ENCODE results near the gene MYBPH. TPM values are rescaled to one million over a fixed set of nuclear protein-coding genes. Genes with fewer than 3 reads are reported as not detected.

MYBPH gene
- total and polyA plus RNA-seq, 2 donors (not counting 3 experiments of a cell fraction or from before 2014, with no cell fraction given) = not detected

- H3K4me1 ChIP-seq (ENCODE audit: control insufficient read depth, extremely low read depth, insufficient read depth, low read length) = no peaks in the 10 kb centered on the region
- H3K9ac ChIP-seq (replicated peaks; ENCODE audit: extremely low read depth, insufficient read depth, low read length) = no peak overlapping the region
- no peak overlapping the region for H3K4me3 ChIP-seq (replicated peaks in 1 of 3; ENCODE audit: insufficient read depth in 1 of 3, low read depth in 1 of 3, low read length in 3 of 3)
- dilution Hi-C loops (cut with MboI; ENCODE audit: extremely low pct_ligation_motif_present, low sequenced_read_pairs) (no loop called here), intact Hi-C loops (cut with micrococcal nuclease) (no loop called here)
- DNase-seq (ENCODE audit: low read depth, low spot score) (no peak), FAIRE-seq (no peak)
- no peak overlapping the region for H3K4me2 ChIP-seq (ENCODE audit: insufficient read depth, low read length)
- BruUV-seq (replicated peaks) = no TSS peak
- TF ChIP-seq CTCF (IDR thresholded peaks at IDR 0.05; ENCODE audit: extremely low read depth in 1 of 2, insufficient read depth in 1 of 2, low read depth in 1 of 2, low read length in 2 of 2) (no peak), POLR2AphosphoS5 (IDR thresholded peaks at IDR 0.05; ENCODE audit: insufficient read depth, low read depth, low read length) (no peak), MYC (IDR thresholded peaks at IDR 0.05; ENCODE audit: low read depth, low read length) (no peak), GATA2 (IDR thresholded peaks at IDR 0.05; ENCODE audit: insufficient read depth, insufficient read length, low read depth, low read length) (no peak), FOS (IDR thresholded peaks at IDR 0.05; ENCODE audit: borderline replicate concordance, insufficient read depth, low read length) (no peak), POLR2A (IDR thresholded peaks at IDR 0.05; ENCODE audit: low read depth, low read length) (no peak), MAX (IDR thresholded peaks at IDR 0.05; ENCODE audit: insufficient read depth, insufficient read length) (no peak), EZH2 (IDR thresholded peaks at IDR 0.05; ENCODE audit: borderline replicate concordance, low read depth, low read length, severe bottlenecking) (no peak), JUN (IDR thresholded peaks at IDR 0.05; ENCODE audit: borderline replicate concordance, insufficient read depth, insufficient read length, low read depth) (no peak)
- POLR2A ChIA-PET = no interaction called here
- H3K27ac ChIP-seq (ENCODE audit: insufficient read depth, low read depth, low read length) = no peak overlapping the region
- no peak overlapping the region for H2AFZ ChIP-seq (ENCODE audit: low read depth, low read length)
- H3K27me3 ChIP-seq (ENCODE audit: control insufficient read depth in 2 of 2, insufficient read depth in 2 of 2, low read length in 2 of 2) = peaks cover 3 to 15% of the 10 kb centered on the region in 2 experiments
- no peaks in the 10 kb centered on the region for H3K9me1 ChIP-seq (replicated peaks; ENCODE audit: control insufficient read depth, extremely low read depth, insufficient read depth, low read length)
- no peaks in the 10 kb centered on the region for H3K9me3 ChIP-seq (replicated peaks; ENCODE audit: control insufficient read depth, insufficient read depth, low read length)
- H3K36me3 ChIP-seq (ENCODE audit: control insufficient read depth in 2 of 2, extremely low read depth in 1 of 2, insufficient read depth in 2 of 2, low read length in 2 of 2) = no peaks in the 10 kb centered on the region
- CTCF ChIA-PET = interaction anchor here (2.4 to 4.4 kb wide), 2 partner anchors 12 to 32 kb away, joined by 8 to 18 read pairs; no protein-coding TSS in a partner anchor
- no peaks in the 10 kb centered on the region for H4K20me1 ChIP-seq (replicated peaks; ENCODE audit: control insufficient read depth, extremely low read depth, insufficient read depth, low read length)
- H3K79me2 ChIP-seq (ENCODE audit: control insufficient read depth, insufficient read depth, low read length) = no peaks in the 10 kb centered on the region
Observed at GRCh38 chr1:203204756-203205155, 29.1 kb upstream of the MYBPH start.

Measured in endothelial cell of umbilical vein (primary cell).